Cardiac muscle cell (in vitro differentiated cells and primary cell): ENCODE results near the gene ECHS1. TPM values are rescaled to one million over a fixed set of nuclear protein-coding genes. Genes with fewer than 3 reads are reported as not detected.
"Not testable (repeated sequence)": the region's sequence is repeated elsewhere in the genome, so short reads cannot be mapped to it uniquely, and the experiment has no call there.

Source experiments
- DNase-seq, 2 donors: peaks; one replicate each; pipeline versions ENCODE4 v3.0.0 to v3.0.0-alpha.2; 2010 to 2017; ENCODE audit warnings: low read depth in 1 of 2, low spot score in 1 of 2
- H3K27ac ChIP-seq: fragments of 200-600 bp; sonication (generic); 2 replicates; pipeline ENCODE4 v1.5.1; 2016
- H3K27me3 ChIP-seq: fragments of 200-600 bp; sonication (generic); 2 replicates; pipeline ENCODE4 v1.6.0; 2016; ENCODE audit warnings: control low read depth
- H3K36me3 ChIP-seq: fragments of 200-600 bp; sonication (generic); 2 replicates; pipeline ENCODE4 v1.5.1; 2016; ENCODE audit warnings: control low read depth
- H3K4me1 ChIP-seq: fragments of 200-600 bp; sonication (generic); 2 replicates; pipeline ENCODE4 v1.8.1; 2017; ENCODE audit warnings: low read depth, mild to moderate bottlenecking, mixed run types
- H3K4me3 ChIP-seq: fragments of 200-600 bp; sonication (generic); 2 replicates; pipeline ENCODE4 v1.5.1; 2016; ENCODE audit warnings: mild to moderate bottlenecking
- H3K9me3 ChIP-seq: fragments of 200-600 bp; sonication (generic); 2 replicates; pipeline ENCODE4 v1.5.1; 2017; ENCODE audit warnings: low read depth, mild to moderate bottlenecking, control low read depth
- CTCF ChIP-seq: IDR thresholded peaks from 2 replicates; pipeline ENCODE4 v1.5.1; 2012; ENCODE audit warnings: low read depth, mild to moderate bottlenecking, low read length
- polyA plus RNA-seq: library from polyadenylated mRNA; unstranded; fragments of >200 nt; fragmentation: Nextera tagmentation; extraction: Ambion mirVana; gene quantifications from 2 replicates; pipeline ENCODE4 v1.2.1, GENCODE V29; 2016
- total RNA-seq: library from RNA; depleted of rRNA; stranded (reverse); fragments of >200 nt; gene quantifications from 2 replicates; pipeline ENCODE4 v1.2.3, GENCODE V29; 2016

The ECHS1 gene
- total and polyA plus RNA-seq, 2 experiments from 2014 or later: 111 to 243 TPM

DNA sequence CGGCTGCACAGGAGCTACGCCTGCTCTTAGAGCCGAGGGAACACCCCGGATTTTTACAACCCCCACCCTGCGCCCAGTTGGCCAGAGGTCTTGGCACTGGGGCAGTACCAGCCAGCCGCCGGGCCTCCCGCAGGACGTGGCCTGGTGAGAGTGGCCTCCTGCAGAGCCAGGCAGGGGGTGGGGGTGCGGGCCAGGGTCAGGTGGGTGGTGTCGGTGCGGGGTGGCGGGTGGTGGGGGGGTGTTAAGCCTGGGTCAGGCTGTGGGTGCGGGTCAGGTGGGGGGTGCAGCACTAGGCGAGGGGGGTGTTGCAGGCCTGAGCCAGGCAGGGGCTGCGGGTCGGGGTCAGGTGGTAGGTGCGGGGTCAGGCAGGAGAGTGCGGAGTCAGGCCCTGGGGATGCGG lies 647 bp downstream of the ECHS1 start:
- peaks cover 20% of the 10 kb centered on the region for H3K36me3 ChIP-seq
- H3K27ac ChIP-seq: no peak overlapping the region
- peaks cover 22% of the 10 kb centered on the region for H3K27me3 ChIP-seq
- no peak for TF ChIP-seq CTCF
- H3K4me1 ChIP-seq: no peaks in the 10 kb centered on the region
- no peak for DNase-seq
- no peaks in the 10 kb centered on the region for H3K9me3 ChIP-seq
- H3K4me3 ChIP-seq: peak overlapping the region; percentile 75

DNA sequence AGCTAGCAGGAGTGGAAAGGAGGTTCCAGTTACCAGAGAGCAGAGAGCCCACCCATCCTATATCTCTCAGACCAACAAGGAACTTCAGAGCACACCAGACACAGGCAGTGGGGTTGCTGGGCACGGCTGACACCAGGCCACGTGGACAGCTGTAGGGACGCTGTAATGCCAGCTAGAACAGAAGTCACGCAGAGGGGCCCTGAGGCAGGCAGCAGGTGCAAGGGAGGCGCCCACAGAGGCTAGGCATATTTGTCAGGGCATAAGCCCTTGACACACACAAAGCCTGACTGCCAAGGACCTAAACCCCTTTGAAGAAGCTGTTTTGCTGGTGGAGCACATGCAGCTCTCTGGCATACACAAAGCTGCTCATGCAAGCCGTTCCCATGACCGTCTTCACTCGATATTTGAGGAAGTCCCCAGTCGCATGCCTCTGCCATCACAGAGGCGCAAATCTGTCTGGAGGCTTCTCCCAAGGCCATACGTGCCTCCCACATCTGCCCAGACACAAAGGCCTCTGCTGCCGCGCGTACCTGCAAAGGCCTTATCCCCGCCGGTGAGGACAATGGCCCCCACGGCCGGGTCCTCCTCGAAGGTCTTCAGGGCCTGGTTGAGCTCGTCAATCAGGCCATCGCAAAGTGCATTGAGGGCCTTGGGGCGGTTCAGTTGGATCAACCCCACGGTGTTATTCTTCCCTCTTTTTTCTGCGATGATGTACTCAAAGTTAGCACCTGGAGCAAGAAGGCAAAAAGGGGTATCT lies 2.9 kb downstream of the ECHS1 start:
- H3K27ac ChIP-seq: no peak overlapping the region
- no peak overlapping the region for H3K4me3 ChIP-seq
- no peaks in the 10 kb centered on the region for H3K9me3 ChIP-seq
- no peak for DNase-seq
- no peaks in the 10 kb centered on the region for H3K4me1 ChIP-seq
- TF ChIP-seq CTCF: no peak
- H3K27me3 ChIP-seq: peaks cover 5% of the 10 kb centered on the region
- H3K36me3 ChIP-seq: peaks cover 38% of the 10 kb centered on the region

- peaks cover 49% of the 10 kb centered on the region for H3K36me3 ChIP-seq
- no peak for DNase-seq
- no peak overlapping the region for H3K4me3 ChIP-seq
- no peaks in the 10 kb centered on the region for H3K27me3 ChIP-seq
- no peaks in the 10 kb centered on the region for H3K9me3 ChIP-seq
- H3K27ac ChIP-seq: peak overlapping the region; percentile 43
- H3K4me1 ChIP-seq: no peaks in the 10 kb centered on the region
- TF ChIP-seq CTCF: no peak
Measured at GRCh38 chr10:133368153-133368552, 5.0 kb downstream of the ECHS1 start.

GRCh38 chr10:133367461-133367860 lies 5.7 kb downstream of the ECHS1 start:
- not testable (repeated sequence) for H3K4me1 ChIP-seq, H3K27ac ChIP-seq, H3K9me3 ChIP-seq, H3K27me3 ChIP-seq, H3K4me3 ChIP-seq, DNase-seq
- peaks cover 49% of the 10 kb centered on the region for H3K36me3 ChIP-seq

- no peak for TF ChIP-seq CTCF
Measured at GRCh38 chr10:133366751-133367150, 6.4 kb downstream of the ECHS1 start.

GRCh38 chr10:133366130-133366478 lies 7.0 kb downstream of the ECHS1 start:
- Histone ChIP-seq H3K4me1 (no peaks in the 10 kb centered on the region), H3K9me3 (no peaks in the 10 kb centered on the region), H3K27me3 (no peaks in the 10 kb centered on the region), H3K27ac (no peak overlapping the region), H3K36me3 (peaks cover 55% of the 10 kb centered on the region), H3K4me3 (no peak overlapping the region)
- no peak for DNase-seq
- TF ChIP-seq CTCF: no peak

More at GRCh38 chr10:133366751-133367150, 6.4 kb downstream of the ECHS1 start:
- H3K9me3 ChIP-seq: no peaks in the 10 kb centered on the region
- DNase-seq: no peak
- peaks cover 55% of the 10 kb centered on the region for H3K36me3 ChIP-seq
- no peak overlapping the region for H3K27ac ChIP-seq
- no peaks in the 10 kb centered on the region for H3K4me1 ChIP-seq
- H3K27me3 ChIP-seq: no peaks in the 10 kb centered on the region
- no peak overlapping the region for H3K4me3 ChIP-seq
